Mesodermal cell (in vitro differentiated cells): Measurements from ENCODE around the gene DVL1.

ENCODE experiments used
- H3K27ac ChIP-seq: 2 replicates; pipeline ENCODE4 v1.7.0; 2013; ENCODE audit warnings: mild to moderate bottlenecking, low read depth, low read length, moderate library complexity; ENCODE audit not compliant: severe bottlenecking
- H3K36me3 ChIP-seq: 2 replicates; pipeline ENCODE4 v1.7.1; 2013; ENCODE audit warnings: mild to moderate bottlenecking, low read length, moderate library complexity; ENCODE audit not compliant: control insufficient read depth, insufficient read depth
- H3K4me1 ChIP-seq: one replicate; pipeline ENCODE4 v1.7.1; 2013; ENCODE audit warnings: mild to moderate bottlenecking, low read length; ENCODE audit not compliant: insufficient read depth, control insufficient read depth, poor library complexity, severe bottlenecking
- H3K4me3 ChIP-seq: 2 replicates; pipeline ENCODE4 v1.7.0; 2013; ENCODE audit warnings: low read length, control low read depth, mild to moderate bottlenecking; ENCODE audit not compliant: insufficient read depth, poor library complexity, severe bottlenecking; ENCODE audit errors: extremely low read depth
- H3K9me3 ChIP-seq: 2 replicates; pipeline ENCODE4 v1.7.1; 2013; ENCODE audit warnings: mild to moderate bottlenecking, low read length, moderate library complexity; ENCODE audit not compliant: control insufficient read depth
- WGBS, 2 experiments: methylation state at CpG; one replicate each; pipeline ENCODE4 v1.1.5; 2013; ENCODE audit warnings: missing lambda C conversion rate in 2 of 2; ENCODE audit not compliant: insufficient coverage in 2 of 2; 5-methylcytosine and 5-hydroxymethylcytosine counted together

The DVL1 gene

DNA sequence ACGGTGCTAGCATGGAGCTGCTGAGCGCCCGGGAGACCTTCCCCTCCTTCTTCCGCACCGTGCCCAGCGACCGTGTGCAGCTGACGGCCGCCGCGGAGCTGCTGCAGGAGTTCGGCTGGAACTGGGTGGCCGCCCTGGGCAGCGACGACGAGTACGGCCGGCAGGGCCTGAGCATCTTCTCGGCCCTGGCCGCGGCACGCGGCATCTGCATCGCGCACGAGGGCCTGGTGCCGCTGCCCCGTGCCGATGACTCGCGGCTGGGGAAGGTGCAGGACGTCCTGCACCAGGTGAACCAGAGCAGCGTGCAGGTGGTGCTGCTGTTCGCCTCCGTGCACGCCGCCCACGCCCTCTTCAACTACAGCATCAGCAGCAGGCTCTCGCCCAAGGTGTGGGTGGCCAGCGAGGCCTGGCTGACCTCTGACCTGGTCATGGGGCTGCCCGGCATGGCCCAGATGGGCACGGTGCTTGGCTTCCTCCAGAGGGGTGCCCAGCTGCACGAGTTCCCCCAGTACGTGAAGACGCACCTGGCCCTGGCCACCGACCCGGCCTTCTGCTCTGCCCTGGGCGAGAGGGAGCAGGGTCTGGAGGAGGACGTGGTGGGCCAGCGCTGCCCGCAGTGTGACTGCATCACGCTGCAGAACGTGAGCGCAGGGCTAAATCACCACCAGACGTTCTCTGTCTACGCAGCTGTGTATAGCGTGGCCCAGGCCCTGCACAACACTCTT, 17.0 kb downstream of the DVL1 start:
- Histone ChIP-seq H3K4me1 (no peaks in the 10 kb centered on the region), H3K27ac (no peak overlapping the region), H3K4me3 (no peak overlapping the region), H3K36me3 (peaks cover 11% of the 10 kb centered on the region), H3K9me3 (no peaks in the 10 kb centered on the region)
- 88 to 90% methylated on average over 51 to 52 of the region's 57 CpGs for WGBS, 2 experiments

DNA sequence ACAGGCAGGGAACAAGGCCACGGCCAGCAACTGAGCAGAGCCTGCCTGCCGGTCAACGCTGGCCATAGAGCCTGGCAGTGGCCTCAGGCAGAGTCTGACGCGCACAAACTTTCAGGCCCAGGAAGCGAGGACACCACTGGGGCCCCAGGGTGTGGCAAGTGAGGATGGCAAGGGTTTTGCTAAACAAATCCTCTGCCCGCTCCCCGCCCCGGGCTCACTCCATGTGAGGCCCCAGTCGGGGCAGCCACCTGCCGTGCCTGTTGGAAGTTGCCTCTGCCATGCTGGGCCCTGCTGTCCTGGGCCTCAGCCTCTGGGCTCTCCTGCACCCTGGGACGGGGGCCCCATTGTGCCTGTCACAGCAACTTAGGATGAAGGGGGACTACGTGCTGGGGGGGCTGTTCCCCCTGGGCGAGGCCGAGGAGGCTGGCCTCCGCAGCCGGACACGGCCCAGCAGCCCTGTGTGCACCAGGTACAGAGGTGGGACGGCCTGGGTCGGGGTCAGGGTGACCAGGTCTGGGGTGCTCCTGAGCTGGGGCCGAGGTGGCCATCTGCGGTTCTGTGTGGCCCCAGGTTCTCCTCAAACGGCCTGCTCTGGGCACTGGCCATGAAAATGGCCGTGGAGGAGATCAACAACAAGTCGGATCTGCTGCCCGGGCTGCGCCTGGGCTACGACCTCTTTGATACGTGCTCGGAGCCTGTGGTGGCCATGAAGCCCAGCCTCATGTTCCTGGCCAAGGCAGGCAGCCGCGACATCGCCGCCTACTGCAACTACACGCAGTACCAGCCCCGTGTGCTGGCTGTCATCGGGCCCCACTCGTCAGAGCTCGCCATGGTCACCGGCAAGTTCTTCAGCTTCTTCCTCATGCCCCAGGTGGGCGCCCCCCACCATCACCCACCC, 17.9 kb downstream of the DVL1 start, which contains the start of gene TAS1R3:
Gene TAS1R3 (plus strand): TSS at position 213 of the 898 bp plus-strand sequence. CDS start 66 bp downstream, at position 279.
- no peaks in the 10 kb centered on the region for H3K9me3 ChIP-seq
- H3K36me3 ChIP-seq, result peaks cover 8% of the 10 kb centered on the region
- H3K27ac ChIP-seq, result no peak within 1 kb of the TSS
- WGBS, 2 experiments, result 85 to 89% methylated on average over 34 to 36 of the region's 41 CpGs
- no peak within 1 kb of the TSS for H3K4me3 ChIP-seq
- no peaks in the 10 kb centered on the region for H3K4me1 ChIP-seq

DNA sequence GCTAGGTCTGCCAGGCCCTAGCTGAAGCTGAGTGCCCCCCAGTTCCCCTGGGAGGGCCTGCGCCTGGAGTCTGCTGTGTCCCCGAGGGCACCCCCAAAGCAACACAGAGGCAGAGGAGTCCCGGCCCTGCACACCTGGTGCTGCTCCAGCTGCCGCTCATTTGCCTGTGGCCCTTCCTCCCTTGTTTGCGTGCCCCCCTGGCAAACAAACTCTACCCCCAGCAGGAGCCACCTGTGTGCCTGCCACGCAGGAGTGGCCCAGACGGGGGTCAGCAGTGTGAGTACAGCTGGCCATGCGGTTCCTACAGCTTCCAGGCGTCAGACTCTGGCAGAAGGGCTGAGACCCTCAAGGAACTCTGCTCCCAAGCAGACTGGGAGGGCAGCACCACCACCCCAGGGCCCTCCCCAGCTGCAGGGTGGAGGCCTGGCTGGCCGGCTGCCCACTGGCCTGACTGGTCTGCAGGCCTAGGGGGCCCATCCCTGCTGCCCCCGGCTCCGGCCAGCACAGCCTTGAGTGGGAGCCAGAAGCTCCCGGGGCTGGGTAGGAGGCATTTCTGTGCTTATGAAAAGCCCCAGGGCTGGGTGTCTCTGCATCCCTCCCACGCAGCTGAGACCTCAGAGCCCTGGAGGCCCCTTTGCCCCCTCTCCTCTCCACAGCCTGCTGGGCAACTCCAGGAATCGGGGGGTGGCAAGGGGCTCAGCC, 18.7 kb downstream of the DVL1 start:
- H3K4me1 ChIP-seq, result peaks cover 7% of the 10 kb centered on the region
- H3K4me3 ChIP-seq, result no peak overlapping the region
- no peak overlapping the region for H3K27ac ChIP-seq
- H3K36me3 ChIP-seq, result peaks cover 10% of the 10 kb centered on the region
- no peaks in the 10 kb centered on the region for H3K9me3 ChIP-seq
- WGBS, 2 experiments, result 87 to 89% methylated on average over 11 to 15 of the region's 15 CpGs

DNA sequence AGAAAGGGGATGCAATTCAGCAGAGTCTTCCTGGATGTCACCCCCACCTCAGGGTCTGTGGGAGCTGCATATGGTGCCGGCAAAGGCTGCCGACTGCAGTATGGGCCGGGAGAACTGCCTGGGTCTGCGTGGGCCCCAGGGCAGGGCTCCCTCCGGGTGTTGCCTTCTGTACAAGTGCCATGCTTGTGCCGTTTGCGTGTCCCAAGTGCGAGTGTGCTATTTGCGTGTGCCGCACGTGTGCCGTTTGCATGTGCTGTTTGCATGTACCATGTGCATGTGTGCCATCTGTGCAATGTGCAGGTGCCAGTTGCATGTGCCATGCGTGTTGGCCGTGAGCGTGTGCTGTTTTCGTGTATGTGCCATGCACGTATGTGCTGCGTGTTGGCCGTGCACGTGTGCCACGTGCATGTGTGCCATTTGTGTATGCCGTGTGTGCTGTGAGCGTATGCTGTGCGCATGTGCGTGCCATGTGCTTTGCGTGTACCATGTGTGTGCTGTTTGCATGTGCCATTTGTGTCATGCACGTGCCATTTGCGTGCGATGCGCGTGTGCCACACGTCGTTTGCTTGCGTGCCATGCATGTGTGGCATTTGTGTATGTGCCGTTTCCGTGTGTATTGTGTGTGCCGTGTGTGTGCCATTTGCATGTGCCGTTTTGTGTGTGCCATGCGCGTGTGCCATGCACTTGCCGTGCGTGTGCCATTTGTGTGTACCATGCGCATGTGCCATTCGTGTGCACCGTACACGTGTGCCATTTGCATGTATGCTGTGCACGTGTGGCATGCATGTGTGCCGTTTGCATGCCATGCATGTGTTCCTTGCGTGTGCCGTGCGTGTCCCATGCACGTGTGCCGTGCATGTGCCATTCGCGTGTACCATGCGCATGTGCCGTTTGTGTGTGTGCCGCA, 19.7 kb downstream of the DVL1 start:
- Histone ChIP-seq H3K27ac (no peak overlapping the region), H3K9me3 (no peaks in the 10 kb centered on the region), H3K4me3 (no peak overlapping the region), H3K36me3 (peaks cover 10% of the 10 kb centered on the region), H3K4me1 (peaks cover 9% of the 10 kb centered on the region)
- 94% methylated on average over 58 of the region's 58 CpGs for WGBS, 2 experiments

DNA sequence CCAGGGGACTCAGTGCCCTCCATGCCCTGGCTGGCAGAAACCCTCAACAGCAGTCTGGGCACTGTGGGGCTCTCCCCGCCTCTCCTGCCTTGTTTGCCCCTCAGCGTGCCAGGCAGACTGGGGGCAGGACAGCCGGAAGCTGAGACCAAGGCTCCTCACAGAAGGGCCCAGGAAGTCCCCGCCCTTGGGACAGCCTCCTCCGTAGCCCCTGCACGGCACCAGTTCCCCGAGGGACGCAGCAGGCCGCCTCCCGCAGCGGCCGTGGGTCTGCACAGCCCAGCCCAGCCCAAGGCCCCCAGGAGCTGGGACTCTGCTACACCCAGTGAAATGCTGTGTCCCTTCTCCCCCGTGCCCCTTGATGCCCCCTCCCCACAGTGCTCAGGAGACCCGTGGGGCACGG, 21.0 kb downstream of the DVL1 start:
- no peak overlapping the region for H3K27ac ChIP-seq
- H3K4me1 ChIP-seq, result peaks cover 12% of the 10 kb centered on the region
- peaks cover 12% of the 10 kb centered on the region for H3K36me3 ChIP-seq
- 89 to 99% methylated on average over 12 of the region's 15 CpGs for WGBS, 2 experiments
- H3K4me3 ChIP-seq, result no peak overlapping the region
- no peaks in the 10 kb centered on the region for H3K9me3 ChIP-seq

DNA sequence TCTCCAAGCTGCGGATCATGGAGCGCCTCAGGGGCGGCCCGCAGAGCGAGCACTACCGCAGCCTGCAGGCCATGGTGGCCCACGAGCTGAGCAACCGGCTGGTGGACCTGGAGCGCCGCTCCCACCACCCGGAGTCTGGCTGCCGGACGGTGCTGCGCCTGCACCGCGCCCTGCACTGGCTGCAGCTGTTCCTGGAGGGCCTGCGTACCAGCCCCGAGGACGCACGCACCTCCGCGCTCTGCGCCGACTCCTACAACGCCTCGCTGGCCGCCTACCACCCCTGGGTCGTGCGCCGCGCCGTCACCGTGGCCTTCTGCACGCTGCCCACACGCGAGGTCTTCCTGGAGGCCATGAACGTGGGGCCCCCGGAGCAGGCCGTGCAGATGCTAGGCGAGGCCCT, 21.9 kb downstream of the DVL1 start:
- H3K9me3 ChIP-seq, result no peaks in the 10 kb centered on the region
- H3K4me1 ChIP-seq, result peaks cover 15% of the 10 kb centered on the region
- H3K36me3 ChIP-seq, result peaks cover 16% of the 10 kb centered on the region
- 95% methylated on average over 36 to 40 of the region's 40 CpGs for WGBS, 2 experiments
- H3K27ac ChIP-seq, result no peak overlapping the region
- no peak overlapping the region for H3K4me3 ChIP-seq

DNA sequence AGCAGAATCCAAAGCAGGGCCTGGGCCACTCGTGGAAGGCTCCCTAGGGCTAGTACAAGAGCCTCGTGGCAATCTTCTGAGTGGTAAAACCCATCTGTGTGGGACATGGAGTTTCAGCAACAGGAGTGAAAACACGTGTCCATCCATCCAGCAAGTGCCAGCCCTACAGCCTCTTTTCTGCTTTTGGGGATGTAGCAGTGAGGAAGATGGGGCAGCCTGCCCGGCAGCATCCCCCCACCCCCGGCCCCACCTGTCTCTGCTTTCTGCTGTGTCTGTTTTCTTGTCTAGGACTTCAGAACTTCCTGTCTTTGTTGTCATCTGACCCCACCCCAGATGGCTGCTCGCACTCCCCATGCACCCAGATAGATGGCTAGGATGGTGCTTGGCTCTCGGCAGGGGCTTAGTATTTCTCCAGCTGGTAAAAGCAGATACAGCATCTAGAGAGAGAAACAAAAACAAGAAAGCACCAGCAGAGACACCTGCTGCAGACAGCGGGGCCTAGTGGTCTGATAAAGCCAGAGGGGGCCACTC, 23.1 kb downstream of the DVL1 start:
- WGBS, 2 experiments, result 94 to 96% methylated on average over 6 to 7 of the region's 8 CpGs
- Histone ChIP-seq H3K27ac (no peak overlapping the region), H3K4me3 (no peak overlapping the region), H3K9me3 (no peaks in the 10 kb centered on the region), H3K4me1 (peaks cover 16% of the 10 kb centered on the region), H3K36me3 (peaks cover 25% of the 10 kb centered on the region)

DNA sequence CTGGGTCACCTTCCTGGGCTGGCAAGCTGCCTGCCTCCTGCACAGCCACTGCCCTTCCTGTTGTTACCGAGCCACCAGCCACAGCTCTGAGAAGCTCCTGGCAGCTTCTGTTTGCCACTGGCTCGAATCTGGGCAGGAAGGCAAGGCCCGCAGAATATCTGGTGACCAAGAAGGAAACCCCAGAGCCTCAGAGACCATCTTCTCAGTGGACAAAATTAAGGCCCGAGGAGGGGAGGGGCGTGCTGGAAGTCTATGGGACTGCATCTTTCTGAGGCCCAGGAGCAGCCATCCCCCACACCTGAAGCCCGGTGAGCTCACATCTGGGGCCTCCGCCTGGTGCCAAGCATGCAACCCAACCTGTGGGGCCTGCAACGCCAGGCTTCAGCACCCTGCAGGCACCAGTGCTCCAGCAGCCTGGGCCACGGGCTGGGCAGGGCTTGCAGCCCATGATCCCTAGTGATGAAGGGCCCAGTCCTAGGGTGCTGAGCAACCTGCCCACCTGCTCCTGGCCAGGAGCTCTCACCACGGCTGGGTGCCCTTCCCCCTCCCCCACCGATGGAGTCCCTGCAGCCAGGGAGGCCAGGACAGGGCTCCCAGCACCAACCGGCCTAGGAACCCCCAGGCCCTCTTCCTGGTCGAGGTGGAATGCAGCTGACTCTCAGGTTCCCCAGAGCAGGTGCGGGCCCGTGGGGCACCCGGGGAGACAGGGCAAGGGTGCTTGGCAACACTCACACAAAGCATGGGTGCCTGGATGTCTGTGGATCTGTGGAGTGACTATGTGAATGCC, 23.7 kb downstream of the DVL1 start:
- no peaks in the 10 kb centered on the region for H3K9me3 ChIP-seq
- no peak overlapping the region for H3K27ac ChIP-seq
- peaks cover 21% of the 10 kb centered on the region for H3K4me1 ChIP-seq
- H3K4me3 ChIP-seq, result peak overlapping the region; percentile 73
- peaks cover 32% of the 10 kb centered on the region for H3K36me3 ChIP-seq
- WGBS, 2 experiments, result 79% methylated on average over 13 to 15 of the region's 16 CpGs

DNA sequence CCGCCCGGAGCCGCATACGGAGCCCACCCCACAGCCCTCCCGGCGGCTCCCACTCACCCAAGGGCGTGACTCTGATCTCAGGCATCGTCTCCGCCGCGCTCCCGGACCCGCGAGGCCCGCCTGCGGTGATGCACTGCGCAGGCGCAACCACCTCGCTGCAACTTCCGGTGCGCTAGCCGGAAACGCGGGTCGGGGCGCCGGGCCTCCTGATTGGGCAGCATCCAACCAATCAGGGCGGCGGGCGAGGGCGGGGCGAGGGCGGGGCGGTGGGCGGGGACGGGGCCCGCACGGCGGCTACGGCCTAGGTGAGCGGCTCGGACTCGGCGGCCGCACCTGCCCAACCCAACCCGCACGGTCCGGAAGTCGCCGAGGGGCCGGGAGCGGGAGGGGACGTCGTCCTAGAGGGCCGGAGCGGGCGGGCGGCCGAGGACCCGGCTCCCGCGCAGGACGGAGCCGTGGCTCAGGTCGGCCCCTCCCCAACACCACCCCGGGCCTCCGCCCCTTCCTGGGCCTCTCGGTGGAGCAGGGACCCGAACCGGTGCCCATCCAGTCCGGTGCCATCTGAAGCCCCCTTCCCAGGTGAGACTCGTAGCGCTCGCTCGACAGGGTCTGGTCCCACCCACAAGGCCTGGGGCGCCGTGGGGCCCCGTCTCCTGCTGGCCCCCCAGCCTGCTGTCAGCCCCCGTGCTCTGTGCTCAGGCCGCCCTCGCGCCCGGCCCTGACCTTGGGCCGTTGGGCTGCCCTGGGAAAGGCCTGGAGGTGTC, 24.5 kb downstream of the DVL1 start, which contains the start of the genes CPTP and INTS11:
Gene CPTP (plus strand): TSS at position 279 of the 764 bp plus-strand sequence. CDS start 2,109 bp downstream, outside the sequence.
Gene INTS11 (minus strand): TSS at position 137 of the 764 bp plus-strand sequence. CDS start 52 bp downstream, at position 85.
- Histone ChIP-seq H3K36me3 (peaks cover 40% of the 10 kb centered on the region), H3K4me1 (peaks cover 21% of the 10 kb centered on the region), H3K27ac (peak within 1 kb of the TSS; percentile 53), H3K9me3 (no peaks in the 10 kb centered on the region), H3K4me3 (peak within 1 kb of the TSS; percentile 73)
- WGBS, 2 experiments, result 0 to 2% methylated on average over 46 to 53 of the region's 84 CpGs
